ENCODE results near the gene SLF2. TPM values are rescaled to one million over a fixed set of nuclear protein-coding genes. Genes with fewer than 3 reads are reported as not detected.
"Not testable (repeated sequence)": the region's sequence is repeated elsewhere in the genome, so short reads cannot be mapped to it uniquely, and the experiment has no call there.

The SLF2 gene
- total RNA-seq, 1 experiment from 2014 or later: 23.1 TPM

- Mint-ChIP-seq H3K4me3 (no peak overlapping the region), H3K27me3 (ENCODE audit: low read depth) (peaks cover 7% of the 10 kb centered on the region), H3K9me3 (no peaks in the 10 kb centered on the region; a peak in 2 of 5 replicates), H3K36me3 (ENCODE audit: insufficient read depth in 1 of 3, low read depth in 3 of 3) (peaks cover 0 to 2% (median 0%) of the 10 kb centered on the region in 3 experiments; a peak in 3 of 7 replicates), H3K27ac (no peak overlapping the region; a peak in 2 of 7 replicates), H3K4me1 (peaks cover 32 to 34% of the 10 kb centered on the region in 2 experiments)
- H2BK12ac ChIP-seq (ENCODE audit: insufficient read length, low read depth, low read length): no peak overlapping the region
- no peak overlapping the region for H3K56ac ChIP-seq (ENCODE audit: insufficient read length, low read depth, low read length)
- H3K4me2 ChIP-seq (ENCODE audit: insufficient read depth, insufficient read length, low read length): no peak overlapping the region
- H3K79me1 ChIP-seq (ENCODE audit: insufficient read depth, low read depth, low read length, poor library complexity, severe bottlenecking): no peaks in the 10 kb centered on the region
- no peak overlapping the region for H4K91ac ChIP-seq (ENCODE audit: insufficient read length, low read depth, low read length)
- no peak overlapping the region for H4K8ac ChIP-seq (replicated peaks; ENCODE audit: insufficient read length, low read depth, low read length)
- no peak overlapping the region for H3K4ac ChIP-seq (ENCODE audit: low read depth, low read length)
- no peak overlapping the region for H2AK5ac ChIP-seq (ENCODE audit: insufficient read length, low read length)
- no peak overlapping the region for H2BK15ac ChIP-seq (ENCODE audit: low read depth, low read length)
- no peaks in the 10 kb centered on the region for H3K4me1 ChIP-seq (ENCODE audit: insufficient read depth, low read length)
- no peak for DNase-seq
- H3K79me2 ChIP-seq (ENCODE audit: insufficient read depth, low read length): no peaks in the 10 kb centered on the region
- H4K5ac ChIP-seq (ENCODE audit: insufficient read length, low read depth, low read length): no peak overlapping the region
- H2AFZ ChIP-seq (ENCODE audit: low read length): no peak overlapping the region
- no peak for TF ChIP-seq CTCF (conservative IDR thresholded peaks at IDR 0.05)
- H3K27ac ChIP-seq (ENCODE audit: insufficient read length, low read depth, low read length): no peak overlapping the region
- no peaks in the 10 kb centered on the region for H4K20me1 ChIP-seq (ENCODE audit: control insufficient read depth, insufficient read depth, insufficient read length)
- H2BK120ac ChIP-seq (ENCODE audit: low read depth, low read length, poor library complexity, severe bottlenecking): no peak overlapping the region
- no peaks in the 10 kb centered on the region for H3K9me3 ChIP-seq (ENCODE audit: control insufficient read depth, low read depth, low read length)
- no peak overlapping the region for H3K23ac ChIP-seq (ENCODE audit: insufficient read length, low read depth, low read length)
- no peaks in the 10 kb centered on the region for H3K27me3 ChIP-seq (ENCODE audit: insufficient read depth, low read length)
- no peak overlapping the region for H3K14ac ChIP-seq (ENCODE audit: insufficient read depth, low read length)
- H2BK20ac ChIP-seq (ENCODE audit: low read depth, low read length, poor library complexity, severe bottlenecking): no peak overlapping the region
- no peak overlapping the region for H3K9ac ChIP-seq (ENCODE audit: extremely low read depth, insufficient read length, low read length)
- no CpG with 5 or more reads among the region's 6 CpGs for WGBS (ENCODE audit: extremely low coverage, insufficient read length, low lambda C conversion rate)
- no peak overlapping the region for H3T11ph ChIP-seq (ENCODE audit: low read length)
- peaks cover 12% of the 10 kb centered on the region for H3K23me2 ChIP-seq (ENCODE audit: insufficient read length, low read depth, low read length, poor library complexity, severe bottlenecking)
- H3K18ac ChIP-seq (ENCODE audit: insufficient read length, low read depth, low read length): no peak overlapping the region
- H2BK5ac ChIP-seq (ENCODE audit: insufficient read length, low read length): no peak overlapping the region
Measured at GRCh38 chr10:100972904-100973535, 60.3 kb downstream of the SLF2 start.

- not testable (repeated sequence) for H4K5ac ChIP-seq (ENCODE audit: insufficient read length, low read depth, low read length); H4K91ac ChIP-seq (ENCODE audit: insufficient read length, low read depth, low read length); H2BK15ac ChIP-seq (ENCODE audit: low read depth, low read length); H3K23me2 ChIP-seq (ENCODE audit: insufficient read length, low read depth, low read length, poor library complexity, severe bottlenecking); H3T11ph ChIP-seq (ENCODE audit: low read length); H3K9ac ChIP-seq (ENCODE audit: extremely low read depth, insufficient read length, low read length); H3K79me2 ChIP-seq (ENCODE audit: insufficient read depth, low read length); H4K8ac ChIP-seq (replicated peaks; ENCODE audit: insufficient read length, low read depth, low read length); H3K4me1 ChIP-seq (ENCODE audit: insufficient read depth, low read length); H2AFZ ChIP-seq (ENCODE audit: low read length); H3K4me2 ChIP-seq (ENCODE audit: insufficient read depth, insufficient read length, low read length); H3K14ac ChIP-seq (ENCODE audit: insufficient read depth, low read length); H2AK5ac ChIP-seq (ENCODE audit: insufficient read length, low read length); H2BK5ac ChIP-seq (ENCODE audit: insufficient read length, low read length); H3K27ac Mint-ChIP-seq; H3K56ac ChIP-seq (ENCODE audit: insufficient read length, low read depth, low read length); H3K18ac ChIP-seq (ENCODE audit: insufficient read length, low read depth, low read length); H3K4ac ChIP-seq (ENCODE audit: low read depth, low read length); H3K9me3 ChIP-seq (ENCODE audit: control insufficient read depth, low read depth, low read length); H2BK120ac ChIP-seq (ENCODE audit: low read depth, low read length, poor library complexity, severe bottlenecking); H3K79me1 ChIP-seq (ENCODE audit: insufficient read depth, low read depth, low read length, poor library complexity, severe bottlenecking); DNase-seq; H3K23ac ChIP-seq (ENCODE audit: insufficient read length, low read depth, low read length); H2BK20ac ChIP-seq (ENCODE audit: low read depth, low read length, poor library complexity, severe bottlenecking); H2BK12ac ChIP-seq (ENCODE audit: insufficient read length, low read depth, low read length); H3K27me3 Mint-ChIP-seq (ENCODE audit: low read depth); H3K27me3 ChIP-seq (ENCODE audit: insufficient read depth, low read length); H3K27ac ChIP-seq (ENCODE audit: insufficient read length, low read depth, low read length); H4K20me1 ChIP-seq (ENCODE audit: control insufficient read depth, insufficient read depth, insufficient read length); H3K9me3 Mint-ChIP-seq; H3K4me3 Mint-ChIP-seq
- Mint-ChIP-seq H3K4me1 (peaks cover 22 to 24% of the 10 kb centered on the region in 2 experiments), H3K36me3 (ENCODE audit: insufficient read depth in 1 of 3, low read depth in 3 of 3) (peaks cover 5 to 13% (median 8%) of the 10 kb centered on the region in 3 experiments; a peak in 6 of 7 replicates)
- WGBS (ENCODE audit: extremely low coverage, insufficient read length, low lambda C conversion rate): no CpG with 5 or more reads among the region's 8 CpGs
Measured at GRCh38 chr10:100975397-100975796, 62.6 kb downstream of the SLF2 start.

Measured in H9 (cell line).